HepG2 (cell line): ENCODE measurements around the gene TBC1D24. TPM values are rescaled to one million over a fixed set of nuclear protein-coding genes. Genes with fewer than 3 reads are reported as not detected.

Experiments
- ATAC-seq: fragments of 200-7000 bp; cut with Tn5 transposase; 3 replicates; pipeline ENCODE4 v1.9.1; 2020; ENCODE audit warnings: mild to moderate bottlenecking, moderate library complexity
- BruUV-seq: library from RNA; stranded (reverse); fragments of 400-500 nt; replicated peaks from 2 replicates; lab custom pipeline; 2021; lab: Mats Ljungman, UMichigan
- CTCF ChIA-PET: fragments of 300-600 bp; formaldehyde crosslinking; extraction: SDS; loops from one replicate; lab custom pipeline; 2021; ENCODE audit warnings: low total read pairs, inconsistent platforms, low intra/inter-chr PET ratio; lab: Yijun Ruan, JAX
- POLR2A ChIA-PET: fragments of 350-600 bp; sonication (Branson Sonifier 250); formaldehyde crosslinking; loops from one replicate; lab custom pipeline; 2020; ENCODE audit warnings: antibody characterized with exemption, inconsistent platforms; lab: Yijun Ruan, JAX
- DNase-seq: peaks from one replicate; pipeline ENCODE4 v3.0.0-alpha.2; 2015; ENCODE audit warnings: low spot score
- FAIRE-seq: peaks from 3 replicates; lab custom pipeline; 2011; peaks lifted over from hg19 to GRCh38; lab: Jason Lieb, UNC
- H2AFZ ChIP-seq: one replicate; pipeline ENCODE4 v1.6.1; 2011; ENCODE audit warnings: low read length, inconsistent platforms
- H3K27ac ChIP-seq: fragments of 300-600 bp; 3 replicates; pipeline ENCODE4 v1.8.0; 2011; ENCODE audit warnings: mixed run types, mild to moderate bottlenecking, mixed read lengths, low read length, inconsistent platforms; ENCODE audit not compliant: insufficient read depth; ENCODE audit errors: extremely low read length
- H3K27me3 ChIP-seq, 2 experiments: fragments of 200-600 bp in 1 of 2; 2 replicates in 1 of 2; 3 replicates in 1 of 2; pipeline versions ENCODE4 v1.6.0 to v1.8.0; 2011; ENCODE audit warnings: low read length in 2 of 2, mild to moderate bottlenecking in 2 of 2, moderate library complexity in 2 of 2, inconsistent platforms in 1 of 2; ENCODE audit not compliant: insufficient read depth in 2 of 2, control insufficient read depth in 1 of 2
- H3K36me3 ChIP-seq, 2 experiments: fragments of 200-600 bp in 1 of 2; replicated peaks in 1 of 2; 2 replicates in 1 of 2; 3 replicates in 1 of 2; pipeline versions ENCODE4 v1.5.1 to v1.8.0; 2011; ENCODE audit warnings: low read length in 2 of 2, inconsistent platforms in 1 of 2; ENCODE audit not compliant: insufficient read depth in 2 of 2, control insufficient read depth in 1 of 2
- H3K4me1 ChIP-seq: 2 replicates; pipeline ENCODE4 v1.5.1; 2012; ENCODE audit warnings: low read length, inconsistent platforms; ENCODE audit not compliant: insufficient read depth
- H3K4me2 ChIP-seq: 2 replicates; pipeline ENCODE4 v1.6.0; 2011; ENCODE audit warnings: low read depth, low read length, inconsistent platforms
- H3K4me3 ChIP-seq, 3 experiments: fragments of 200-600 bp in 1 of 3; sonication (generic), shearing (Covaris generic) in 1 of 3; replicated peaks in 1 of 3; 2 replicates each; pipeline ENCODE4 v1.5.1; 2011 to 2016; ENCODE audit warnings: low read length in 3 of 3, inconsistent platforms in 2 of 3, low read depth in 2 of 3, mild to moderate bottlenecking in 2 of 3, control low read depth in 1 of 3, mixed read lengths in 1 of 3; ENCODE audit not compliant: insufficient read depth in 1 of 3
- H3K79me2 ChIP-seq: one replicate; pipeline ENCODE4 v1.6.1; 2011; ENCODE audit warnings: low read length, inconsistent platforms; ENCODE audit not compliant: insufficient read depth
- H3K9ac ChIP-seq: 2 replicates; pipeline ENCODE4 v1.6.0; 2011; ENCODE audit warnings: mild to moderate bottlenecking, low read depth, low read length, inconsistent platforms; ENCODE audit not compliant: insufficient read depth
- H3K9me3 ChIP-seq: 2 replicates; pipeline ENCODE4 v1.5.1; 2012; ENCODE audit warnings: mild to moderate bottlenecking, low read length
- H4K20me1 ChIP-seq: 2 replicates; pipeline ENCODE4 v1.6.0; 2011; ENCODE audit warnings: inconsistent platforms, mild to moderate bottlenecking, low read length, moderate library complexity; ENCODE audit not compliant: insufficient read depth
- AGO2 ChIP-seq: fragments of 200-400 bp; formaldehyde crosslinking; optimal IDR thresholded peaks from 2 replicates; pipeline ENCODE3; 2017; ENCODE audit warnings: mild to moderate bottlenecking, low read depth, low read length, moderate library complexity
- ARHGAP35 ChIP-seq: sonication (generic); formaldehyde crosslinking; IDR thresholded peaks from 2 replicates; pipeline ENCODE4 v1.9.0; 2022; ENCODE audit warnings: mild to moderate bottlenecking, inconsistent platforms, moderate library complexity, missing genetic modification reagents, borderline replicate concordance
- ATF7 ChIP-seq, 2 experiments: fragments of 450-650 bp in 1 of 2; sonication (generic) in 1 of 2; formaldehyde crosslinking in 1 of 2; IDR thresholded peaks; 2 replicates each; pipeline versions ENCODE4 v1.4.0 to v1.6.1; 2016 to 2020; ENCODE audit warnings: antibody characterized with exemption in 1 of 2, mild to moderate bottlenecking in 1 of 2, missing genetic modification reagents in 1 of 2
- GLI4 ChIP-seq: sonication (generic); formaldehyde crosslinking; IDR thresholded peaks from 2 replicates; pipeline ENCODE4 v1.5.1; 2020; ENCODE audit warnings: missing genetic modification reagents, mild to moderate bottlenecking, moderate library complexity, borderline replicate concordance
- MEF2D ChIP-seq: sonication (generic); formaldehyde crosslinking; IDR thresholded peaks from 2 replicates; pipeline ENCODE4 v1.5.1; 2020; ENCODE audit warnings: mild to moderate bottlenecking, missing genetic modification reagents
- ZNF143 ChIP-seq: sonication (generic); formaldehyde crosslinking; IDR thresholded peaks from 2 replicates; pipeline ENCODE4 v1.4.0; 2020; ENCODE audit warnings: missing genetic modification reagents
- ZNF160 ChIP-seq: sonication (generic); formaldehyde crosslinking; IDR thresholded peaks from 2 replicates; pipeline ENCODE4 v1.8.0; 2022; ENCODE audit warnings: mild to moderate bottlenecking, inconsistent platforms, missing genetic modification reagents
- ZNF687 ChIP-seq: sonication (generic); formaldehyde crosslinking; IDR thresholded peaks from 2 replicates; pipeline ENCODE4 v1.5.1; 2020; ENCODE audit warnings: mild to moderate bottlenecking, missing genetic modification reagents, moderate library complexity
- WGBS: methylation state at CpG from one replicate; pipeline ENCODE4 v1.1.6; 2017; ENCODE audit warnings: low lambda C conversion rate; 5-methylcytosine and 5-hydroxymethylcytosine counted together
- in situ Hi-C: cut with HindIII; loops from 2 replicates; pipeline ENCODE4 v1.10.0; 2017; ENCODE audit warnings: low pct_unique_long_range_greater_than_20kb; ENCODE audit not compliant: extremely low pct_ligation_motif_present
- intact Hi-C: fragments of 100-400 bp; cut with micrococcal nuclease; formaldehyde crosslinking; loops from one replicate; pipeline ENCODE4 v1.10.0; 2022; ENCODE audit not compliant: unreplicated experiment
- polyA plus RNA-seq, 8 experiments: library from polyadenylated mRNA; depleted of rRNA in 3 of 8; stranded (reverse) in 7 of 8; unstranded in 1 of 8; fragments of >200 nt; fragmentation: Illumina TruSeq in 4 of 8; extraction: Trizol in 4 of 8; gene quantifications; 2 replicates each; pipeline versions ENCODE4 v1.2.1 to v1.2.3, GENCODE V29; 2011 to 2016; ENCODE audit warnings: low read depth in 4 of 8, missing spikeins in 1 of 8, mixed read lengths in 1 of 8; ENCODE audit not compliant: insufficient read depth in 1 of 8
- total RNA-seq, 5 experiments: library from RNA; depleted of rRNA; stranded (reverse); fragments of >200 nt; fragmentation: Illumina TruSeq; extraction: Trizol; gene quantifications; 2 replicates each; pipeline ENCODE4 v1.2.3, GENCODE V29; 2016; ENCODE audit warnings: low read depth in 1 of 5
- TF ChIP-seq, protein P1 (sequence below): sonication (generic); formaldehyde crosslinking; IDR thresholded peaks from 2 replicates; pipeline ENCODE4 v1.8.0; 2022; ENCODE audit warnings: missing genetic modification reagents, mild to moderate bottlenecking, borderline replicate concordance
- TF ChIP-seq, protein P2 (sequence below): IDR thresholded peaks from 2 replicates; pipeline ENCODE4 v1.6.1; 2016; ENCODE audit warnings: low read depth, borderline replicate concordance
- TF ChIP-seq, protein P3 (sequence below): sonication (generic); formaldehyde crosslinking; IDR thresholded peaks from 2 replicates; pipeline ENCODE4 v1.4.0; 2020; ENCODE audit warnings: missing genetic modification reagents

The TBC1D24 gene
- total and polyA plus RNA-seq, 2 of the 13 experiments (the other 11 are each of a cell fraction or from before 2014, with no cell fraction given): 7.7 to 13.7 TPM

DNA sequence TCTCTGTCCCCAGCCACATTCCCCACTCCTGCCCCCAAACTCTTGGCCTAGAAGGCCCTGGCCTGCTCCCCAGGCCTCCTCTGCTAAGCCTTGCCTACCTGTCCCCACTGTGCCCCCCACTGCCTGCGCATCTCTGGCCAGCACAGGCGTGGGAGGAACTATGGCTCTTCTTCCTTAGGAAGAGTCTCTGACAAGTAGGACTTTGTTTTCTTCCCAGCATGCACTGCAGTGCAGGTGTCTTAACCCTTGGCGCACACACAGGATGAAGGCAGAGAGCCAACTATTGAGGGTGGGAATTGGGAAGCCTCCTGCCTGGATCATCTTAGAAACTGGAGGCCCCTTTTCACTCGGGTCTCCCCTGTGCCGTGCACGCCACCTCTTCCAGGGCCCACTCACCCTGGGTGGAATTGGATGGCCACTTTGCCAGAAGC, 48.9 kb downstream of the TBC1D24 start:
- ChIA-PET POLR2A (interaction anchor here (1.0 to 2.6 kb wide), 5 partner anchors 9 to 368 kb away, joined by 5 to 42 read pairs (median 14); partner anchors contain the start of genes ATP6V0C, PDPK1 and TRAF7), CTCF (interaction anchor here (1.2 to 1.3 kb wide), 2 partner anchors 10 to 11 kb away, joined by 3 read pairs; partner anchors contain the start of gene ATP6V0C)
- Histone ChIP-seq H3K36me3 (peaks cover 13 to 45% of the 10 kb centered on the region in 2 experiments), H4K20me1 (peaks cover 9% of the 10 kb centered on the region), H3K9me3 (no peaks in the 10 kb centered on the region), H3K27ac (peak overlapping the region; percentile 92), H3K4me1 (peaks cover 80% of the 10 kb centered on the region), H3K9ac (peak overlapping the region; percentile 47), H3K27me3 (no peaks in the 10 kb centered on the region), H3K4me2 (peak overlapping the region; percentile 78), H3K79me2 (peaks cover 44% of the 10 kb centered on the region), H2AFZ (no peak overlapping the region), H3K4me3 (peak overlapping the region in 2 of 3 experiments; percentile 12 to 56; a peak in 3 of 6 replicates)
- no TSS peak for BruUV-seq
- WGBS: 52% methylated on average over 6 of the region's 6 CpGs
- ATAC-seq (peak; percentile 0; the same call in 2 of the 3 replicates), FAIRE-seq (peak; percentile 12), DNase-seq (no peak)
- intact Hi-C loops: no loop called here
- in situ Hi-C loops: no loop called here
- peak; percentile 73 for TF ChIP-seq AGO2
- peak; percentile 88; the same call in 1 of the 2 replicates for TF ChIP-seq ZNF687 (CRISPR knock-in tag)
- peak; percentile 82 for TF ChIP-seq ZNF143
- TF ChIP-seq GLI4 (CRISPR knock-in tag): 0 out of 2 replicates have a peak, but pooled peaks have one; percentile 9
- TF ChIP-seq ATF7 (IDR thresholded peaks at IDR 0.05): no peak
- TF ChIP-seq ATF7 (CRISPR knock-in tag; IDR thresholded peaks at IDR 0.05): no peak
- 0 out of 2 replicates have a peak, but pooled peaks have one; percentile 13 for TF ChIP-seq ZNF160 (CRISPR knock-in tag)
- no peak for TF ChIP-seq ARHGAP35 (CRISPR knock-in tag)
- 0 out of 2 replicates have a peak, but pooled peaks have one; percentile 3 for TF ChIP-seq MEF2D (CRISPR knock-in tag)
- TF ChIP-seq, protein P1, sequence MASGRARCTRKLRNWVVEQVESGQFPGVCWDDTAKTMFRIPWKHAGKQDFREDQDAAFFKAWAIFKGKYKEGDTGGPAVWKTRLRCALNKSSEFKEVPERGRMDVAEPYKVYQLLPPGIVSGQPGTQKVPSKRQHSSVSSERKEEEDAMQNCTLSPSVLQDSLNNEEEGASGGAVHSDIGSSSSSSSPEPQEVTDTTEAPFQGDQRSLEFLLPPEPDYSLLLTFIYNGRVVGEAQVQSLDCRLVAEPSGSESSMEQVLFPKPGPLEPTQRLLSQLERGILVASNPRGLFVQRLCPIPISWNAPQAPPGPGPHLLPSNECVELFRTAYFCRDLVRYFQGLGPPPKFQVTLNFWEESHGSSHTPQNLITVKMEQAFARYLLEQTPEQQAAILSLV (CRISPR knock-in tag): peak; percentile 38; the same call in 1 of the 2 replicates
- TF ChIP-seq, protein P2, sequence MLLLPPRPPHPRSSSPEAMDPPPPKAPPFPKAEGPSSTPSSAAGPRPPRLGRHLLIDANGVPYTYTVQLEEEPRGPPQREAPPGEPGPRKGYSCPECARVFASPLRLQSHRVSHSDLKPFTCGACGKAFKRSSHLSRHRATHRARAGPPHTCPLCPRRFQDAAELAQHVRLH: peak; percentile 5; the same call in 1 of the 2 replicates
- TF ChIP-seq, protein P3, sequence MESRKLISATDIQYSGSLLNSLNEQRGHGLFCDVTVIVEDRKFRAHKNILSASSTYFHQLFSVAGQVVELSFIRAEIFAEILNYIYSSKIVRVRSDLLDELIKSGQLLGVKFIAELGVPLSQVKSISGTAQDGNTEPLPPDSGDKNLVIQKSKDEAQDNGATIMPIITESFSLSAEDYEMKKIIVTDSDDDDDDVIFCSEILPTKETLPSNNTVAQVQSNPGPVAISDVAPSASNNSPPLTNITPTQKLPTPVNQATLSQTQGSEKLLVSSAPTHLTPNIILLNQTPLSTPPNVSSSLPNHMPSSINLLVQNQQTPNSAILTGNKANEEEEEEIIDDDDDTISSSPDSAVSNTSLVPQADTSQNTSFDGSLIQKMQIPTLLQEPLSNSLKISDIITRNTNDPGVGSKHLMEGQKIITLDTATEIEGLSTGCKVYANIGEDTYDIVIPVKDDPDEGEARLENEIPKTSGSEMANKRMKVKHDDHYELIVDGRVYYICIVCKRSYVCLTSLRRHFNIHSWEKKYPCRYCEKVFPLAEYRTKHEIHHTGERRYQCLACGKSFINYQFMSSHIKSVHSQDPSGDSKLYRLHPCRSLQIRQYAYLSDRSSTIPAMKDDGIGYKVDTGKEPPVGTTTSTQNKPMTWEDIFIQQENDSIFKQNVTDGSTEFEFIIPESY (CRISPR knock-in tag): 0 out of 2 replicates have a peak, but pooled peaks have one; percentile 10
